Fibroblast of mammary gland (primary cell): ENCODE measurements around the gene RRAGC.
A peak's percentile ranks its signal among the peaks of the same experiment; 100 is the strongest.

ENCODE experiments used
- DNase-seq: peaks from one replicate; pipeline ENCODE4 v3.0.0-alpha.2; 2010; ENCODE audit warnings: low read depth
- H3K4me3 ChIP-seq: 2 replicates; pipeline ENCODE4 v1.5.1; 2011; ENCODE audit warnings: low read depth, mild to moderate bottlenecking, low read length, moderate library complexity; ENCODE audit not compliant: control insufficient read depth
- CTCF ChIP-seq: conservative IDR thresholded peaks from 2 replicates; pipeline ENCODE4 v1.5.1; 2011; ENCODE audit warnings: low read depth, low read length, inconsistent platforms; ENCODE audit not compliant: control insufficient read depth, insufficient read depth

RRAGC gene

GRCh38 chr1:38859561-38860453, at the start of gene RRAGC:
Gene RRAGC (minus strand): TSS chr1:38859772. CDS start chr1:38859646, 126 bp downstream.
- TF ChIP-seq CTCF, result no peak
- peak; percentile 96 for DNase-seq
- peak within 1 kb of the TSS; percentile 97 for H3K4me3 ChIP-seq

GRCh38 chr1:38908821-38909220, 49.2 kb upstream of the RRAGC start:
- no peak for TF ChIP-seq CTCF
- H3K4me3 ChIP-seq, result no peak overlapping the region
- DNase-seq, result no peak

GRCh38 chr1:38905985-38906384, 46.4 kb upstream of the RRAGC start:
- DNase-seq, result no peak
- no peak for TF ChIP-seq CTCF
- no peak overlapping the region for H3K4me3 ChIP-seq

- no peak overlapping the region for H3K4me3 ChIP-seq
- TF ChIP-seq CTCF, result no peak
- DNase-seq, result no peak
Observed at GRCh38 chr1:38899560-38899959, 40.0 kb upstream of the RRAGC start.

GRCh38 chr1:38898653-38899230, 39.2 kb upstream of the RRAGC start:
- no peak for TF ChIP-seq CTCF
- peak; percentile 10 for DNase-seq
- H3K4me3 ChIP-seq, result no peak overlapping the region

GRCh38 chr1:38896169-38896568, 36.6 kb upstream of the RRAGC start:
- no peak for DNase-seq
- no peak overlapping the region for H3K4me3 ChIP-seq
- TF ChIP-seq CTCF, result no peak
